Retinal pigment epithelial cell (primary cell): ENCODE data around the gene SLC22A2.

Experiments
- DNase-seq: peaks from one replicate; pipeline ENCODE4 v3.0.0-alpha.2; 2010; ENCODE audit warnings: low read depth
- H3K4me3 ChIP-seq: 2 replicates; pipeline ENCODE4 v1.5.1; 2011; ENCODE audit warnings: mild to moderate bottlenecking, low read length, control low read depth, moderate library complexity
- CTCF ChIP-seq: conservative IDR thresholded peaks from 2 replicates; pipeline ENCODE4 v1.5.1; 2011; ENCODE audit warnings: low read depth, low read length, control low read depth, inconsistent platforms

SLC22A2 gene

GRCh38 chr6:160265869-160266476 is 7.4 kb upstream of the SLC22A2 start:
- no peak for DNase-seq
- no peak for TF ChIP-seq CTCF
- no peak overlapping the region for H3K4me3 ChIP-seq

- no peak for DNase-seq
- H3K4me3 ChIP-seq: no peak overlapping the region
- TF ChIP-seq CTCF: no peak
Observed at GRCh38 chr6:160264061-160264612, 5.5 kb upstream of the SLC22A2 start.

- H3K4me3 ChIP-seq: no peak overlapping the region
- no peak for TF ChIP-seq CTCF
- no peak for DNase-seq
Observed at GRCh38 chr6:160263196-160263939, 4.7 kb upstream of the SLC22A2 start.

GRCh38 chr6:160261991-160262680 is 3.5 kb upstream of the SLC22A2 start:
- no peak for TF ChIP-seq CTCF
- DNase-seq: no peak
- H3K4me3 ChIP-seq: no peak overlapping the region

GRCh38 chr6:160260803-160261450 is 2.3 kb upstream of the SLC22A2 start:
- DNase-seq: no peak
- no peak for TF ChIP-seq CTCF
- no peak overlapping the region for H3K4me3 ChIP-seq

GRCh38 chr6:160260367-160260766 is 1.7 kb upstream of the SLC22A2 start:
- no peak for TF ChIP-seq CTCF
- DNase-seq: no peak
- H3K4me3 ChIP-seq: no peak overlapping the region
